ENCODE data around the gene BCL7C.
A peak's percentile ranks its signal among the peaks of the same experiment; 100 is the strongest.

BCL7C gene

GRCh38 chr16:30907064-30907463, 13.2 kb upstream of the BCL7C start:
- Histone ChIP-seq H3K23ac (ENCODE audit: low read depth, low read length, poor library complexity) (no peak overlapping the region), H3K14ac (ENCODE audit: low read length) (no peak overlapping the region), H3K4me1 (ENCODE audit: control insufficient read depth in 2 of 2, insufficient read depth in 1 of 2, low read depth in 1 of 2, low read length in 2 of 2) (peaks cover 12 to 26% of the 10 kb centered on the region in 2 donors), H3K27ac (replicated peaks; ENCODE audit: low read length) (no peak overlapping the region), H2BK5ac (ENCODE audit: low read length) (no peak overlapping the region), H3K9me3 (replicated peaks in 1 of 2; ENCODE audit: control insufficient read depth in 2 of 2, insufficient read depth in 1 of 2, low read depth in 1 of 2, low read length in 2 of 2) (no peaks in the 10 kb centered on the region), H3K4me3 (ENCODE audit: low read length in 2 of 2) (no peak overlapping the region), H2AK5ac (ENCODE audit: low read depth, low read length) (no peak overlapping the region), H2AFZ (ENCODE audit: low read length) (no peak overlapping the region), H3K9ac (ENCODE audit: low read depth, low read length, poor library complexity) (no peak overlapping the region), H4K8ac (ENCODE audit: low read depth, low read length) (no peak overlapping the region), H3K4ac (ENCODE audit: low read length) (no peak overlapping the region), H3K36me3 (replicated peaks in 1 of 2; ENCODE audit: control insufficient read depth in 2 of 2, insufficient read depth in 2 of 2, low read length in 2 of 2) (peaks cover 0 to 2% of the 10 kb centered on the region in 2 donors), H2BK12ac (ENCODE audit: low read length) (peak overlapping the region; percentile 24), H3K18ac (ENCODE audit: low read length) (no peak overlapping the region), H4K91ac (ENCODE audit: low read depth, low read length, poor library complexity) (no peak overlapping the region), H3K4me2 (ENCODE audit: insufficient read depth, low read length, poor library complexity, severe bottlenecking) (no peak overlapping the region), H3K79me1 (ENCODE audit: low read depth, low read length) (no peaks in the 10 kb centered on the region), H2BK120ac (ENCODE audit: low read depth, low read length) (no peak overlapping the region), H2BK15ac (ENCODE audit: low read length) (peak overlapping the region; percentile 7), H3K27me3 (ENCODE audit: control insufficient read depth in 3 of 3, insufficient read depth in 3 of 3, low read depth in 1 of 3, low read length in 3 of 3) (no peaks in the 10 kb centered on the region)
- no CpG with 5 or more reads among the region's 4 CpGs for WGBS, 2 donors (ENCODE audit: extremely low coverage in 2 of 2, insufficient read length in 2 of 2, insufficient replicate concordance in 1 of 2)
- DNase-seq (ENCODE audit: low spot score), result no peak

DNA sequence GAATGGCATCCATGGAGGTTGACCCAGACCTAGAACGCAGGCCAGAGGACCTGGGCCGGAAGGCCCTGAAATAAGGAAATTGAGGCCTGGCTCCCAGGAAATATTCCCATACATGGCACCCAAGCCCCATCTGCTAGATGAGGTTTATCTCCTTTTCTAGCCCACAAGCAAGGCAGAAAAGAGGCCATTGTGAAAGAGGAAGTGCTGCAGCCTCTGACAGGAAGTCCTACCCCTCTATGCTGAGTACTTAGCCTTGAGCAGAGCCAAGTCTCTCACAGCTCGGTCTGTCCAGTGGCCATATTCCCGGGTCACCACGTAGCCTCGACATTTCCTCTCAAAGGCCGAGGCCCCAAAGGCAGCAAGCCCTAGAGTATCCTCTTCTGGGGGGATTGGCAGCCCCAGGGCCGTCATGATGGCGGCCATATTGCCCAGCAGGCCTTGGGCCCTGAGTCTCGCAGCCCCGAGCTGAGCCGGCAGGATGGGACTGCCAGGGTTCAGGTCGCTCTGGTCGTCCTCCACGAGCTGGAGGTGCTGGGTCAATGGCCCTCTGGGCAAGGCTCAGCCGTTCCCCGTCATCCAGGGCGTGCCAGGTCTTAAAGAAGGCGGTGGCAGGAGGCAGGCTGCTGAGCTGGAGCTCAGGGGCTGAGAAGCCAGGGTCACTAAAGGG, 10.4 kb upstream of the BCL7C start:
- peak overlapping the region; percentile 100 for H2AK5ac ChIP-seq (ENCODE audit: low read depth, low read length)
- no peak overlapping the region for H3K27ac ChIP-seq (replicated peaks; ENCODE audit: low read length)

DNA sequence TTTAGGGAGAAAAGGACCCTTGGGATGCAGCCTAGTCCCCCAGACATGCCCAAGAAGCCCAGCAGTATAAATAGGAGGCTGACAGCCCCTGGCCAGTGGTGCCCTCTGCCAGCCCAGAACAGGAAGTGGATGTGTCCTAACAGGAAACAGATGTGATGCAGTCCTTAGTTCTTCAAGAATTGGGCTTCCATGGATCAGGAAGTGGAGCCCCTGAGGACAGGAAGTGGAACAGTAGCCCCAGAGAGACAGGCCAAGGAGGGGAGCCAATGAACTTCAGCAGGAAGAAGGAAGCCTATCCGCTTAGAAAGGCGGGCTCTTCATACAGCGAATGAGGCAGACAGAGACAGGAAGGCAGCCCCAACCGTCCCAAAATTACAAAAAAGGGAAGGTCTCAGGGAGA, 9.7 kb upstream of the BCL7C start:
- no peak for DNase-seq (ENCODE audit: low spot score)
- no peak overlapping the region for H2BK12ac ChIP-seq (ENCODE audit: low read length)
- no peaks in the 10 kb centered on the region for H3K27me3 ChIP-seq (ENCODE audit: control insufficient read depth in 3 of 3, insufficient read depth in 3 of 3, low read depth in 1 of 3, low read length in 3 of 3)
- H3K9me3 ChIP-seq (replicated peaks in 1 of 2; ENCODE audit: control insufficient read depth in 2 of 2, insufficient read depth in 1 of 2, low read depth in 1 of 2, low read length in 2 of 2), result no peaks in the 10 kb centered on the region
- no peak overlapping the region for H3K18ac ChIP-seq (ENCODE audit: low read length)
- H3K23ac ChIP-seq (ENCODE audit: low read depth, low read length, poor library complexity), result no peak overlapping the region
- no peak overlapping the region for H3K9ac ChIP-seq (ENCODE audit: low read depth, low read length, poor library complexity)
- H4K91ac ChIP-seq (ENCODE audit: low read depth, low read length, poor library complexity), result no peak overlapping the region
- H3K36me3 ChIP-seq (replicated peaks in 1 of 2; ENCODE audit: control insufficient read depth in 2 of 2, insufficient read depth in 2 of 2, low read length in 2 of 2), result peaks cover 0 to 2% of the 10 kb centered on the region in 2 donors
- peaks cover 5 to 8% of the 10 kb centered on the region in 2 donors for H3K4me1 ChIP-seq (ENCODE audit: control insufficient read depth in 2 of 2, insufficient read depth in 1 of 2, low read depth in 1 of 2, low read length in 2 of 2)
- no peak overlapping the region for H3K4me3 ChIP-seq (ENCODE audit: low read length in 2 of 2)
- no peaks in the 10 kb centered on the region for H3K79me1 ChIP-seq (ENCODE audit: low read depth, low read length)
- H3K4ac ChIP-seq (ENCODE audit: low read length), result no peak overlapping the region
- peak overlapping the region; percentile 79 for H2AFZ ChIP-seq (ENCODE audit: low read length)
- no peak overlapping the region for H3K4me2 ChIP-seq (ENCODE audit: insufficient read depth, low read length, poor library complexity, severe bottlenecking)
- no peak overlapping the region for H2AK5ac ChIP-seq (ENCODE audit: low read depth, low read length)
- WGBS, 2 donors (ENCODE audit: extremely low coverage in 2 of 2, insufficient read length in 2 of 2, insufficient replicate concordance in 1 of 2), result no CpG with 5 or more reads among the region's 4 CpGs
- H3K14ac ChIP-seq (ENCODE audit: low read length), result no peak overlapping the region
- H2BK15ac ChIP-seq (ENCODE audit: low read length), result no peak overlapping the region
- H3K27ac ChIP-seq (replicated peaks; ENCODE audit: low read length), result no peak overlapping the region
- H2BK120ac ChIP-seq (ENCODE audit: low read depth, low read length), result no peak overlapping the region
- H2BK5ac ChIP-seq (ENCODE audit: low read length), result no peak overlapping the region
- no peak overlapping the region for H4K8ac ChIP-seq (ENCODE audit: low read depth, low read length)

More for the DNA sequence above, 10.4 kb upstream of the BCL7C start:
- no peak overlapping the region for H3K4me2 ChIP-seq (ENCODE audit: insufficient read depth, low read length, poor library complexity, severe bottlenecking)
- peaks cover 8 to 14% of the 10 kb centered on the region in 2 donors for H3K4me1 ChIP-seq (ENCODE audit: control insufficient read depth in 2 of 2, insufficient read depth in 1 of 2, low read depth in 1 of 2, low read length in 2 of 2)
- no CpG with 5 or more reads among the region's 19 CpGs for WGBS, 2 donors (ENCODE audit: extremely low coverage in 2 of 2, insufficient read length in 2 of 2, insufficient replicate concordance in 1 of 2)
- peak overlapping the region; percentile 71 for H3K18ac ChIP-seq (ENCODE audit: low read length)
- H3K4ac ChIP-seq (ENCODE audit: low read length), result peak overlapping the region; percentile 66
- H3K27me3 ChIP-seq (ENCODE audit: control insufficient read depth in 3 of 3, insufficient read depth in 3 of 3, low read depth in 1 of 3, low read length in 3 of 3), result no peaks in the 10 kb centered on the region
- no peak overlapping the region for H3K23ac ChIP-seq (ENCODE audit: low read depth, low read length, poor library complexity)
- no peak overlapping the region for H4K91ac ChIP-seq (ENCODE audit: low read depth, low read length, poor library complexity)
- no peak overlapping the region for H3K9ac ChIP-seq (ENCODE audit: low read depth, low read length, poor library complexity)
- H4K8ac ChIP-seq (ENCODE audit: low read depth, low read length), result no peak overlapping the region
- H3K79me1 ChIP-seq (ENCODE audit: low read depth, low read length), result no peaks in the 10 kb centered on the region
- H2BK15ac ChIP-seq (ENCODE audit: low read length), result peak overlapping the region; percentile 60
- H2AFZ ChIP-seq (ENCODE audit: low read length), result peak overlapping the region; percentile 79
- H2BK120ac ChIP-seq (ENCODE audit: low read depth, low read length), result peak overlapping the region; percentile 82
- no peak for DNase-seq (ENCODE audit: low spot score)
- peaks cover 0 to 2% of the 10 kb centered on the region in 2 donors for H3K36me3 ChIP-seq (replicated peaks in 1 of 2; ENCODE audit: control insufficient read depth in 2 of 2, insufficient read depth in 2 of 2, low read length in 2 of 2)
- peak overlapping the region; percentile 8 for H3K14ac ChIP-seq (ENCODE audit: low read length)
- H3K9me3 ChIP-seq (replicated peaks in 1 of 2; ENCODE audit: control insufficient read depth in 2 of 2, insufficient read depth in 1 of 2, low read depth in 1 of 2, low read length in 2 of 2), result no peaks in the 10 kb centered on the region
- no peak overlapping the region for H3K4me3 ChIP-seq (ENCODE audit: low read length in 2 of 2)
- peak overlapping the region; percentile 46 for H2BK12ac ChIP-seq (ENCODE audit: low read length)
- peak overlapping the region; percentile 83 for H2BK5ac ChIP-seq (ENCODE audit: low read length)

GRCh38 chr16:30903002-30903401, 9.1 kb upstream of the BCL7C start:
- Histone ChIP-seq H4K8ac (ENCODE audit: low read depth, low read length) (peak overlapping the region; percentile 43), H3K9ac (ENCODE audit: low read depth, low read length, poor library complexity) (peak overlapping the region; percentile 81), H3K79me1 (ENCODE audit: low read depth, low read length) (no peaks in the 10 kb centered on the region), H3K9me3 (replicated peaks in 1 of 2; ENCODE audit: control insufficient read depth in 2 of 2, insufficient read depth in 1 of 2, low read depth in 1 of 2, low read length in 2 of 2) (no peaks in the 10 kb centered on the region), H3K4me1 (ENCODE audit: control insufficient read depth in 2 of 2, insufficient read depth in 1 of 2, low read depth in 1 of 2, low read length in 2 of 2) (peaks cover 5 to 8% of the 10 kb centered on the region in 2 donors), H3K27ac (replicated peaks; ENCODE audit: low read length) (peak overlapping the region; percentile 87), H3K23ac (ENCODE audit: low read depth, low read length, poor library complexity) (peak overlapping the region; percentile 93), H4K91ac (ENCODE audit: low read depth, low read length, poor library complexity) (no peak overlapping the region), H2BK120ac (ENCODE audit: low read depth, low read length) (peak overlapping the region; percentile 72), H2BK12ac (ENCODE audit: low read length) (peak overlapping the region; percentile 58), H3K36me3 (replicated peaks in 1 of 2; ENCODE audit: control insufficient read depth in 2 of 2, insufficient read depth in 2 of 2, low read length in 2 of 2) (peaks cover 0 to 2% of the 10 kb centered on the region in 2 donors), H2BK5ac (ENCODE audit: low read length) (peak overlapping the region; percentile 93), H3K4me3 (ENCODE audit: low read length in 2 of 2) (no peak overlapping the region), H3K18ac (ENCODE audit: low read length) (peak overlapping the region; percentile 81), H2BK15ac (ENCODE audit: low read length) (peak overlapping the region; percentile 98), H3K27me3 (ENCODE audit: control insufficient read depth in 3 of 3, insufficient read depth in 3 of 3, low read depth in 1 of 3, low read length in 3 of 3) (no peaks in the 10 kb centered on the region), H2AFZ (ENCODE audit: low read length) (peak overlapping the region; percentile 82), H2AK5ac (ENCODE audit: low read depth, low read length) (peak overlapping the region; percentile 99), H3K4ac (ENCODE audit: low read length) (peak overlapping the region; percentile 93), H3K14ac (ENCODE audit: low read length) (peak overlapping the region; percentile 0), H3K4me2 (ENCODE audit: insufficient read depth, low read length, poor library complexity, severe bottlenecking) (no peak overlapping the region)
- DNase-seq (ENCODE audit: low spot score), result no peak
- WGBS, 2 donors (ENCODE audit: extremely low coverage in 2 of 2, insufficient read length in 2 of 2, insufficient replicate concordance in 1 of 2), result no CpG with 5 or more reads among the region's 4 CpGs
